Trophoblast cell (in vitro differentiated cells and primary cell): ENCODE results near the gene IL36G.

Experiments
- DNase-seq, 2 donors: peaks; one replicate each; pipeline ENCODE4 v3.0.0-alpha.2; 2016
- H2AFZ ChIP-seq: 2 replicates; pipeline ENCODE4 v1.6.1; 2013; ENCODE audit warnings: low read length, moderate library complexity, mild to moderate bottlenecking; ENCODE audit not compliant: insufficient read depth, poor library complexity
- H2AK5ac ChIP-seq: 2 replicates; pipeline ENCODE4 v1.6.1; 2013; ENCODE audit warnings: mild to moderate bottlenecking, low read length
- H2BK120ac ChIP-seq: 2 replicates; pipeline ENCODE4 v1.6.1; 2013; ENCODE audit warnings: low read length, mild to moderate bottlenecking, moderate library complexity; ENCODE audit not compliant: insufficient read depth, poor library complexity
- H2BK12ac ChIP-seq: 2 replicates; pipeline ENCODE4 v1.6.1; 2013; ENCODE audit warnings: mild to moderate bottlenecking, low read length, moderate library complexity
- H2BK5ac ChIP-seq: 2 replicates; pipeline ENCODE4 v1.6.1; 2013; ENCODE audit warnings: low read length, low read depth, moderate library complexity, mild to moderate bottlenecking; ENCODE audit not compliant: poor library complexity
- H3K14ac ChIP-seq: 2 replicates; pipeline ENCODE4 v1.6.1; 2013; ENCODE audit warnings: mild to moderate bottlenecking, low read length
- H3K18ac ChIP-seq: 2 replicates; pipeline ENCODE4 v1.6.1; 2013; ENCODE audit warnings: mild to moderate bottlenecking, low read length
- H3K23ac ChIP-seq: 2 replicates; pipeline ENCODE4 v1.6.1; 2013; ENCODE audit warnings: low read length
- H3K27ac ChIP-seq: 2 replicates; pipeline ENCODE4 v1.5.1; 2013; ENCODE audit warnings: low read depth, mild to moderate bottlenecking, inconsistent platforms, low read length, moderate library complexity
- H3K27me3 ChIP-seq: 2 replicates; pipeline ENCODE4 v1.6.1; 2013; ENCODE audit warnings: inconsistent platforms, mild to moderate bottlenecking, low read length, moderate library complexity; ENCODE audit not compliant: insufficient read depth
- H3K36me3 ChIP-seq, 2 experiments: 1 replicate in 1 of 2; 2 replicates in 1 of 2; pipeline ENCODE4 v1.6.1; 2013; ENCODE audit warnings: low read length in 2 of 2, mild to moderate bottlenecking in 2 of 2, moderate library complexity in 1 of 2; ENCODE audit not compliant: insufficient read depth in 2 of 2, control insufficient read depth in 1 of 2
- H3K4ac ChIP-seq: 2 replicates; pipeline ENCODE4 v1.6.1; 2013; ENCODE audit warnings: low read depth, mild to moderate bottlenecking, low read length, moderate library complexity
- H3K4me1 ChIP-seq, 2 experiments: 1 replicate in 1 of 2; 2 replicates in 1 of 2; pipeline ENCODE4 v1.6.1; 2013; ENCODE audit warnings: low read length in 2 of 2, mild to moderate bottlenecking in 2 of 2, moderate library complexity in 1 of 2; ENCODE audit not compliant: insufficient read depth in 2 of 2, control insufficient read depth in 1 of 2
- H3K4me2 ChIP-seq: 2 replicates; pipeline ENCODE4 v1.6.1; 2013; ENCODE audit warnings: inconsistent platforms, mild to moderate bottlenecking, low read length, moderate library complexity
- H3K4me3 ChIP-seq: 2 replicates; pipeline ENCODE4 v1.5.1; 2013; ENCODE audit warnings: mild to moderate bottlenecking, low read depth, low read length, inconsistent platforms
- H3K79me1 ChIP-seq: one replicate; pipeline ENCODE4 v1.6.1; 2013; ENCODE audit warnings: low read length
- H3K79me2 ChIP-seq: 2 replicates; pipeline ENCODE4 v1.6.1; 2013; ENCODE audit warnings: low read length, mild to moderate bottlenecking; ENCODE audit not compliant: control insufficient read depth, insufficient read depth, poor library complexity
- H3K9ac ChIP-seq: 2 replicates; pipeline ENCODE4 v1.6.1; 2013; ENCODE audit warnings: mild to moderate bottlenecking, low read length
- H3K9me3 ChIP-seq: 2 replicates; pipeline ENCODE4 v1.6.1; 2013; ENCODE audit warnings: low read depth, mild to moderate bottlenecking, control low read depth, inconsistent platforms, low read length; ENCODE audit not compliant: insufficient read depth
- H4K12ac ChIP-seq: 2 replicates; pipeline ENCODE4 v1.6.1; 2013; ENCODE audit warnings: low read depth, mild to moderate bottlenecking, low read length, moderate library complexity
- H4K8ac ChIP-seq: 2 replicates; pipeline ENCODE4 v1.6.1; 2013; ENCODE audit warnings: low read depth, mild to moderate bottlenecking, low read length, moderate library complexity
- H4K91ac ChIP-seq: one replicate; pipeline ENCODE4 v1.6.1; 2013; ENCODE audit warnings: low read depth, mild to moderate bottlenecking, low read length, moderate library complexity
- WGBS: extraction: QIAGEN DNeasy Blood & Tissue Kit; methylation state at CpG from one replicate; pipeline ENCODE4 v1.1.7; 2013; ENCODE audit warnings: missing lambda C conversion rate; ENCODE audit not compliant: insufficient read length, insufficient coverage; ENCODE audit errors: extremely low coverage; 5-methylcytosine and 5-hydroxymethylcytosine counted together

IL36G gene

GRCh38 chr2:113014067-113014466 is 36.3 kb downstream of the IL36G start:
- H2AK5ac ChIP-seq = no peak overlapping the region
- no peak overlapping the region for H2BK120ac ChIP-seq
- H4K91ac ChIP-seq = no peak overlapping the region
- H3K79me2 ChIP-seq = no peaks in the 10 kb centered on the region
- H3K27ac ChIP-seq = no peak overlapping the region
- H3K18ac ChIP-seq = no peak overlapping the region
- WGBS = no CpG with 5 or more reads among the region's 2 CpGs
- no peak overlapping the region for H2AFZ ChIP-seq
- no peak overlapping the region for H3K4me3 ChIP-seq
- H3K9me3 ChIP-seq = peaks cover 2% of the 10 kb centered on the region
- no peak overlapping the region for H3K4ac ChIP-seq
- no peak overlapping the region for H2BK5ac ChIP-seq
- H3K14ac ChIP-seq = no peak overlapping the region
- H3K79me1 ChIP-seq = no peaks in the 10 kb centered on the region
- no peaks in the 10 kb centered on the region for H3K4me1 ChIP-seq
- H2BK12ac ChIP-seq = no peak overlapping the region
- no peak overlapping the region for H3K23ac ChIP-seq
- no peaks in the 10 kb centered on the region for H3K27me3 ChIP-seq
- H4K12ac ChIP-seq = no peak overlapping the region
- no peak for DNase-seq
- no peak overlapping the region for H4K8ac ChIP-seq
- H3K4me2 ChIP-seq = no peak overlapping the region
- H3K36me3 ChIP-seq = no peaks in the 10 kb centered on the region
- no peak overlapping the region for H3K9ac ChIP-seq

- Histone ChIP-seq H4K12ac (no peak overlapping the region), H3K4me1 (no peaks in the 10 kb centered on the region), H3K4ac (no peak overlapping the region), H3K4me2 (no peak overlapping the region), H3K4me3 (no peak overlapping the region), H2AFZ (no peak overlapping the region), H3K9ac (no peak overlapping the region), H3K27ac (no peak overlapping the region), H3K14ac (no peak overlapping the region), H3K18ac (no peak overlapping the region), H2AK5ac (no peak overlapping the region), H3K23ac (no peak overlapping the region), H4K91ac (no peak overlapping the region), H2BK120ac (no peak overlapping the region), H3K27me3 (no peaks in the 10 kb centered on the region), H3K9me3 (peaks cover 2% of the 10 kb centered on the region), H2BK12ac (no peak overlapping the region), H2BK5ac (no peak overlapping the region), H3K79me1 (no peaks in the 10 kb centered on the region), H3K36me3 (no peaks in the 10 kb centered on the region), H4K8ac (no peak overlapping the region), H3K79me2 (no peaks in the 10 kb centered on the region)
- WGBS = no CpG with 5 or more reads among the region's 1 CpG
- DNase-seq = no peak
These were observed 37.2 kb downstream of the IL36G start for GRCh38 chr2:113015042-113015441.

GRCh38 chr2:113015655-113016054 is 37.8 kb downstream of the IL36G start:
- Histone ChIP-seq H4K91ac (no peak overlapping the region), H2BK12ac (no peak overlapping the region), H3K4me1 (no peaks in the 10 kb centered on the region), H3K4me3 (no peak overlapping the region), H2AFZ (no peak overlapping the region), H3K4me2 (no peak overlapping the region), H3K18ac (no peak overlapping the region), H3K9ac (no peak overlapping the region), H2BK5ac (no peak overlapping the region), H2BK120ac (no peak overlapping the region), H3K23ac (no peak overlapping the region), H3K36me3 (no peaks in the 10 kb centered on the region), H3K27me3 (no peaks in the 10 kb centered on the region), H3K4ac (no peak overlapping the region), H2AK5ac (no peak overlapping the region), H3K79me1 (no peaks in the 10 kb centered on the region), H4K12ac (no peak overlapping the region), H3K14ac (no peak overlapping the region), H3K79me2 (no peaks in the 10 kb centered on the region), H3K9me3 (peaks cover 2% of the 10 kb centered on the region), H3K27ac (no peak overlapping the region), H4K8ac (no peak overlapping the region)
- WGBS = no CpG with 5 or more reads among the region's 2 CpGs
- DNase-seq = no peak

- Histone ChIP-seq H2BK5ac (no peak overlapping the region), H3K9ac (no peak overlapping the region), H3K79me2 (no peaks in the 10 kb centered on the region), H3K9me3 (peaks cover 2% of the 10 kb centered on the region), H4K12ac (no peak overlapping the region), H3K4me2 (no peak overlapping the region), H3K4me1 (no peaks in the 10 kb centered on the region), H3K23ac (no peak overlapping the region), H3K27me3 (no peaks in the 10 kb centered on the region), H3K4ac (no peak overlapping the region), H3K36me3 (no peaks in the 10 kb centered on the region), H2BK12ac (no peak overlapping the region), H3K27ac (no peak overlapping the region), H2BK120ac (no peak overlapping the region), H4K8ac (no peak overlapping the region), H2AK5ac (no peak overlapping the region), H3K4me3 (no peak overlapping the region), H2AFZ (no peak overlapping the region), H3K18ac (no peak overlapping the region), H4K91ac (no peak overlapping the region), H3K79me1 (no peaks in the 10 kb centered on the region), H3K14ac (no peak overlapping the region)
- no peak for DNase-seq
- no CpG with 5 or more reads among the region's 3 CpGs for WGBS
These were observed 40.7 kb downstream of the IL36G start for GRCh38 chr2:113018509-113018908.
